GM08714 (cell line): ENCODE measurements around the gene PPFIA1.
"Not testable (repeated sequence)": the region's sequence is repeated elsewhere in the genome, so short reads cannot be mapped to it uniquely, and the experiment has no call there.

ENCODE experiments used
- H3K4me3 ChIP-seq: fragments of 200-500 bp; sonication (Bioruptor generic); 2 replicates; pipeline ENCODE4 v1.5.1; 2014; ENCODE audit warnings: mild to moderate bottlenecking, low read length, inconsistent platforms
- ZNF274 ChIP-seq: IDR thresholded peaks from 2 replicates; pipeline ENCODE4 v1.6.1; 2012; ENCODE audit warnings: mild to moderate bottlenecking, low read depth, low read length

PPFIA1 gene

DNA sequence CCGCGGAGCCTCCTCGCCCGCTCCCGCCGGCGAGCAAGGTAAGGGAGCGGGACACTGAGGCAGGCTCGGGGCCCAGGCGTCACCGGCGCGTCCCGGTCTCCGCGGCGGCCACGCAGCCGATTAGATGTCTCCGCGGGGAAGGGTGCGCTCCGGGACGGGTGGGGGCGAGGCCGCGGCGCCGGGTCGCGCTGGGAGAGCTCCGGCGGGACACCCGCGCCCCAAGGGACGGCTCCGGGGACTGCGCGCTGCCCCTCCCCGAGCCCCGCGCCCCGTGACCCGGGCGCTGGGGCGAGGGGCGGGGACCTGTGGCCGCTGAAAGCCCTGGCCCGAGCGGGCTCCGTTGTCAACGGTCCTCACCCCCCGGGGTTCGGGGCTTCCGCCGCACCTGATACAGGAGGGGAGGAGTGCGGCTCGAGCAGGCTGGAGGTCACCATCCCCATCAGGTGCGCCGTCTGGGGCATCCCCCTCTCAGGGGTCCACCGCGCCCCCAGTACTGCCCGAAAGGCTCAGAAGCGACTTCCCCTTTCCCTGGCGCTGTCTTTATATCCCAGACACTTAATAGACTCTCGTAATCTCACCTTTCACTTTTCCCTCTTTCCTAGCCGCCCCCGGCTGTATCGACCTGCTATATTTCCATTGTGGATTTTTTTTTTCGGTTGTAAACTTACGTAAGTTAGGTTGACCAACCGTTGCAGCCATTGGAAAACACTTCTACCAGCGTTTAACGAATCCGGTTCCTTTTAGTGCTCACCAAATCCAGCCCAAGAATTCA is 573 bp downstream of the PPFIA1 start:
- H3K4me3 ChIP-seq: peak overlapping the region; percentile 99
- TF ChIP-seq ZNF274: no peak

DNA sequence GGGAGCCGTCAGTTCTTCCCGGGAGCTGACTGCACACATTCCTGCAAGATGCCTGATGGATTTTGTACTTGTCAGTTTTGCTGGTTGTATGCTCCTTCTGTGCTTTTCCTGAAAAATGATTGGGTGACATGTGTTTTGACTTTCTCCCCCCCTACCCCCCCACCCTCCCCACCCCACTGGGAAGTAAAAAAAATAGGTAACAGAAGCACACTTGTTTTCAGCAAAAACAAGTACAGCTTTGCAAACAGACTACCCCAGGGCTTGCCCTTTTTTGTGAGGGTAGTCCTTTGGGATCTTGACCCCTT is 1.1 kb downstream of the PPFIA1 start:
- no peak for TF ChIP-seq ZNF274
- peak overlapping the region; percentile 99 for H3K4me3 ChIP-seq

DNA sequence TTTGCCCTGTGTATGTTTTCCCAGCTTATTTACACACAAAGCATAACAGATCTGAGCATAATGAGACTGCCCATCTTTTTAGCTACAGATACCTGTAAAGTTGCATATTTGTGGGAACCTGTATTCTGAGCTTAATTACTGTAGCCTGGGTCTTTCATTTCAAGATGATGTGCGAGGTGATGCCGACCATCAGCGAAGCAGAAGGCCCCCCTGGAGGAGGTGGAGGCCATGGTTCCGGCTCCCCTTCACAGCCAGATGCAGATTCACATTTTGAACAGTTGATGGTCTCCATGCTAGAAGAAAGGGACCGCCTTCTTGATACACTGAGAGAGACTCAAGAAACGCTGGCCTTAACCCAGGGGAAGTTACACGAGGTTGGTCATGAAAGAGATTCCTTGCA is 1.5 kb downstream of the PPFIA1 start:
- TF ChIP-seq ZNF274: no peak
- H3K4me3 ChIP-seq: no peak overlapping the region; the same call in 1 of the 2 replicates

DNA sequence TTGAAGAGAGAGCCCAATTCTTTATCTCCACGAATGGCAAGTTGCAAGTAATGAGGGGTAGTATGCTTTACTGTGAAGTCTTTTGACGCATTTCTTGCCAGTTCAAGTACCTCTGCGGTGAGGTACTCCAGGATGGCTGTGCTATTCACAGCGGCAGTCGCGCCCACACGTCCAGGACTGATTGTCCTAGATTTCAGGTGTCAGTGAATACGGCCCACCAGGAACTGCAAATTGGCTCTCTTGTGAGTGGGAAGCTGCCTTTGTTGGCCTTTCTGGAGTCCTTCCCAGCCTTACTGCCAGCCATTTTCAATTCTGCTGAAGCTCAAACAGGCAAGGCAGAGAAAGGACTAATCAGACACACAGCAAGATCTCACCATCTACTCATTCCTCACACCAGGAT is 8.5 kb downstream of the PPFIA1 start:
- no peak for TF ChIP-seq ZNF274
- no peak overlapping the region for H3K4me3 ChIP-seq

DNA sequence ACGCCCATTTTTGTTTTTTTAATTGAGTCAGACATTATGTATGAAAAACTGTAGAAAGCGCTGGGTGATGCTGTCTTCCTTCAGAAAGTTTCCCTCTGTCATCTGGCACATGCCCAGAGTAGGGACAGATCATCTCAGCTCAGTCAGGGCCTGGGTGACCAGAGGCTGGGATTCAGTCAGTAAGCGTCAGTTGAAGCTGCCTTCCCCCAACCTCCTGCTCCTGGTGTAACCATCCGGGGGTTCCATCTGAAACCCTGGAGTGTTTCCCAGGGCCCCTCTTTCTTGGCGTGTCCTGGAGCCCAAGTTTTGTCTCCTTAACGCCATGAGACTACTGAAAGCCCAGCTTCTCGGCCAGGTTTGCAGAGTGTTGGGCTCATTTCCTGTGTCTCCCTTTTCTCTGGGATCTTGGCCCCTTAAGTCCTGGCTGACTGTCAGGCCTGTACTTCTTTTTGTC is 10.7 kb downstream of the PPFIA1 start:
- no peak for TF ChIP-seq ZNF274
- H3K4me3 ChIP-seq: no peak overlapping the region

DNA sequence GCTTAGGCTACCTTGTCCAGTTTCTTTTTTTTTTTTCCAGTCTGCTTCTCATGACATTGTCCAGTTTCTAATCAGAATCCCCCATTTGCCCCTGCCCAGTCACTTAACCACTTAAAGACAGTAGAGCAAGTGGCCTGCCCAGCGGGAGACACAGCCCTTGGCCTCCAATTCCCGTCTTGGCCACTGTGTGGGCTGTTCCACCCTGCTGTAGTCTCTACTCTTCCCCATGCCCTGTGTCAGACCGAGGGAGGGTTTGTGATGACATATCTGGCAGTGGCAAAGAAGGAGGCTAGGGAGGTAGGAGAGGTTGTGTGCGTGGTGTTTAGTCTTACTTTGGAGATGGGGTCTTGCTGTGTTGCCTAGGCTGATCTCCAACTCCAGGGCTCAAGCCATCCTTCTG is 11.5 kb downstream of the PPFIA1 start:
- no peak overlapping the region for H3K4me3 ChIP-seq
- no peak for TF ChIP-seq ZNF274

DNA sequence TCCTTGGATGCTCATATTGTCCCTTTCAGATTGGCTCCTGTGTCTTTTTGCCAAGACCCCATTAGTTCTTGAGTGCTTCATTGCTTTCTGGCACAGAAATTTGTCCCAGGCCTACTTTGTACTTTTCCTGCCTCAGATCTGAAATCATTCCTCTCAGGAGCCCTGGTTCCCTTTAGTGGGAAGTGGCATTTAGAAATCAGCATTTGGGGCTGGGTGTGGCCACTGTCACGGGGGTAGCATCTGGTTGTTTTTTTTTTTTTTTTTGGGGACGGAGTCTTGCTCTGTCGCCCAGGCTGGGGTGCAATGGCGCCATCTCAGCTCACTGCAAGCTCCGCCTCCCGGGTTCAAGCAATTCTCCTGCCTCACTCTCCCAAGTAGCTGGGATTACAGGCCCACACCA is 18.2 kb downstream of the PPFIA1 start:
- TF ChIP-seq ZNF274: no peak
- H3K4me3 ChIP-seq: no peak overlapping the region

DNA sequence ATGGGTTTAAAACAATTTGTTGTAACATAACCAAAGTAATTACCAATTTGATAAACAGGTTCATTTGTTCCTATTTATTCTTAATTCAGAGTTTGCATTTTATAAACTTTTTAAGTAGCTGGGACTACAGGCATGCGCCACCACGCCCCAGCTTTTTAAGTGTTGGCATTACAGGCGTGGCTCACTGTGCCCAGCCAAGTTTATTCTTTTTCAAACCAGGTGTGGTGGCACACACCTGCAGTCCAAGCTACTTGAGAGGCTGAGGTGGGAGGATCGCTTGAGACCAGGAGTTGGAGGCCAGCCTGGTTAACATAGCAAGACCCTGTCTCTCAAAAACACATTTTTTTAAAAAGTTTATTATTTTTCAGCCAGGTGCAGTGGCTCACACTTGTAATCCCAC is 19.1 kb downstream of the PPFIA1 start:
- no peak for TF ChIP-seq ZNF274
- H3K4me3 ChIP-seq: no peak overlapping the region

DNA sequence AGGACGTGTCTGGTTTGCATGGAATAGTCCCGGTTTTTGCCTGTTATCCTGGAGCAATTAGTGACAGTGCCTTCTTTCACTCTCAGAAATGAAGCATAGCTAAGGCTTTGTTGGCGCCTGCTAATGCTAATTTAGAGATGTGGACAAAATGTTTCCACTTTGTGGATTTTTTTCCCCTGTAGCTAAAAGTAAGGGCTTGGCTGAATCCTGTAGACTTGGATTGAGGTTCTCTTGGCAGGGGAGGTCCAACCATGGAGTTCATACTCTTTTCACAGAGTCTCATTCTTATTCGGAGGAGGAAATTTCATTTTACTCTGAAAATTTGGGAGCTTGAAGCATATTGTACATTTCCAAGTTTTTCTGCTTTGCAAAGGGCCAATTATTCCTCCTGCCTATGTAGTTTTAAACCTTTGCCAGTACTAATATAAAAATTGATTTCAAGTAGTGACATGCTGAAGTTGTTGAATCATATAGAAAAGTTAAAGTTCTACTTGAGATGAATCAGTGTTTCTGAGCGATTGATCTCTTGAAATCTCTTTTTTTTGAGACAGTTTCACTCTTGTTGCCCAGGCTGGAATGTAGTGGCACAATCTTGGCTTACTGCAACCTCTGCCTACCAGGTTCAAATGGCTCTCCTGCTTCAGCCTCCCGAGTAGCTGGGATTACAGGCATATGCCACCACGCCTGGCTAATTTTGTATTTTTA is 20.0 kb downstream of the PPFIA1 start:
- H3K4me3 ChIP-seq: no peak overlapping the region
- no peak for TF ChIP-seq ZNF274

DNA sequence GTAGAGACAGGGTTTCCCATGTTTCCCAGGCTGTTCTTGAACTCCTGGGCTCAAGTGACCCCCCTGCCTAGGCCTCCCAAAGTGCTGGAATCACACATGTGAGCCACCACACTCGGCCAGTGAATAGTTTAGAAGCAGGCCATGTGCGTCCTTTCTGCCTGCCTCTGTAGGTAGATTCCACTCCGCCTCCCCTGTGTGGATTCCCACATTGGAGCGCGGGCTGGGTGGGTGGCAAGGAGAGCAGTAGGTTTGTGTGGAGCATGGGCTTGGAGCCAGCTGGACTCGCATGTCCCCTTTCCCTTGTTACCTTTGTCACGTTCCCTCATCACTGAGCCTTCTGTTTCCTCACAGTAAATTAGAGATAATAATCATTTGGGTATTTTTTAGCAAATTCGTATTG is 21.7 kb downstream of the PPFIA1 start:
- H3K4me3 ChIP-seq: no peak overlapping the region
- no peak for TF ChIP-seq ZNF274

DNA sequence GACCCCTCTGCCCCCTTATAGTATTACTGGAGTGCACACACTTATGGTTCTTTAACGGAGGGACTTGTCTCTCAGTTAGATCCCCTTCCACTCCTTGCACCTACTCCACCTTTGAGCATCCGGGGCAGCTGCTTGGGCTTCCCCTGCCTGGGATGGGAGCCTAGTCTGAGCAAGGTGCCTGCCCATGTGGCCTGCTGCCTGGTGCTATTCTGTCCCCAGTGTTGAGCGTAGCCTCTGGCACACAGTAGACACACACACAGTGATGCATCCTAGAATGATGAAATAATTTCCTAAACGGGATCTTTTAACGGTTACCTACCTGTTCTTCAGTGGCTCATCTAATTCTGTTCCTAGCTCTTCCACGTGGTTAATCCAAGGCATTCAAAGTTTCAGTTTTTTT is 22.4 kb downstream of the PPFIA1 start:
- no peak overlapping the region for H3K4me3 ChIP-seq
- no peak for TF ChIP-seq ZNF274

DNA sequence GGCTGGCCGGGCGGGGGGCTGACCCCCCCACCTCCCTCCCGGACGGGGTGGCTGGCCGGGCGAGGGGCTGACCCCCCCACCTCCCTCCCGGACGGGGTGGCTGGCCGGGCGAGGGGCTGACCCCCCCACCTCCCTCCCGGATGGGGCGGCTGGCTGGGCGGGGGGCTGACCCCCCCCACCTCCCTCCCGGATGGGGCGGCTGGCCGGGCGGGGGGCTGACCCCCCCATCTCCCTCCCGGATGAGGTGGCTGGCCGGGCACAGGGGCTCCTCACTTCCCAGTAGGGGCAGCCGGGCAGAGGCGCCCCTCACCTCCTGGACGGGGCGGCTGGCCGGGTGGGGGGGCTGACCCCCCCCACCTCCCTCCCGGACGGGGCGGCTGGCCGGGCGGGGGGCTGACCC is 24.7 kb downstream of the PPFIA1 start:
- H3K4me3 ChIP-seq: not testable (repeated sequence)

DNA sequence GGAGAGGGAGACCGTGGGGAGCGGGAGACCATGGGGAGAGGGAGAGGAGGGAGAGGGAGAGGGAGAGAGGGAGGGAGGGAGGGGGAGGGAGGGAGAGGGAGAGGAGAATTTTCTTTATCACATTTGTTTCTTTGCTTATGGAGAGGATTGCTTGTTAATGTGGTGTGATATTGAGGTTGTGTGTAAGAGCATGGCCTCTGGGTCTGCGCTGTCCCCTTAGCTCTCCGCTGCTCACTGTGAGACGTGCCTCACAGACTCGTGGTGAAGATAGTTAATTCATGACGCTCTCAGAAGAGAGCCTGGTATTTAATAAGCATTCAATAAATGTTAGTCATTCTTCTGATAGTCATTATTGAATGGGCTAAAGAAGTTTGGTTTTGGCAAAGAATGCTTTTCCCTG is 26.2 kb downstream of the PPFIA1 start:
- TF ChIP-seq ZNF274: no peak
- H3K4me3 ChIP-seq: no peak overlapping the region

DNA sequence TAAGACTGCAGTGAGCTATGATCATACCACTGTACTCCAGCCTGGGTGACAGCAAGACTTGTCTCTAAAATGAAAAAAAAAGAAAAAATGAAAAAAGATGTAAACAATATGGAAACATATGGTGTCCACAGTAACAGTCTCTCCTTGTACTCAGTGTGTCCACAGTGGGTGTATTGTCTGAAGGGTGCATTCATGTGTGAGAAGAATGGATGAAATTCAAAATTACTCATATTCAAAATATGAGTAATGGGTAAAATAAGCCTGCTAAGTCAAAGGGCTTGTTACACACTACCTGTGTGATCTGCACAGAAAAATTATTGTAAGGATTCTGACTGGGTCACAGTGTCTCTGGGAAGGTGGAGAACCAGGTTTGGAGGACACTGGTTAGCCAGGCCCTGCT is 26.9 kb downstream of the PPFIA1 start:
- H3K4me3 ChIP-seq: no peak overlapping the region
- no peak for TF ChIP-seq ZNF274

DNA sequence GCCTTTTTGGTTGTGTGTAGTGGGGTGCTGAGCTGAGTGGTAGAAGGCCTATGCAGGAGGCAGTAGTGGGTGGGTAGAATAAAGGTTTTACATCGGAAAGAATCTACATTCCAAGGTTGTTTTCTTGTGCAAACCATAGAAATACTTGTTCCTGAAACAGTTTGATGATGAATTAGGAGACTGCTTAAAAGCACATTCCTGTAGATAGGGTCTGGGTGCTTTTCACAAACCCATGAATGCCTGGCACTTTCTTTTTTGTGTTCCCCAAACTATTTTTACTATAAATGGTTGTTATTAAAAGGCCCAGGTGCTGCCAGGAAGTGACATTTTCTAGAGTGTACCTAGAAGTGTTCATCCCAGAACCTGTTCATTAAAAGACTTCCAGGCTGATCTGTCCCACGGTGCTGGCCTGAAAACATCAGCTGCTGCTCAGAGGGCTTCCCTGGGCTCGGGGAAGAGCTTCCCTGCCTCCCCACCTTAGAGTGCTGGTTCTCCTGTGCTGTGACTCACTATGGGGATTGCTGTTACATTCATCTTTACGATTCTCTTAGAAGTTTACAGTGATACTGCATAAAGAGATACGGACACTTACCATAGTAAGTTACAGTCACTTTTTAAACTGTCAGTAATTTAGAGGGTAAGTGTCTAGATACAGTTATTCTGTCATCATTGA is 27.9 kb downstream of the PPFIA1 start:
- H3K4me3 ChIP-seq: no peak overlapping the region
- no peak for TF ChIP-seq ZNF274
